IMR-90 (cell line): Measurements from ENCODE around the gene KLHL8. TPM values are rescaled to one million over a fixed set of nuclear protein-coding genes. Genes with fewer than 3 reads are reported as not detected.

ENCODE experiments used
- ATAC-seq: fragments of 200-7000 bp; cut with Tn5 transposase; 2 replicates; pipeline ENCODE4 v1.9.1; 2020; ENCODE audit warnings: low read depth, mild to moderate bottlenecking, moderate library complexity
- BruUV-seq: library from RNA; stranded (reverse); fragments of 400-500 nt; replicated peaks from 2 replicates; lab custom pipeline; 2021; lab: Mats Ljungman, UMichigan
- CTCF ChIA-PET: fragments of 300-600 bp; formaldehyde crosslinking; extraction: SDS; loops from one replicate; lab custom pipeline; 2021; ENCODE audit warnings: antibody characterized with exemption; lab: Yijun Ruan, JAX
- POLR2A ChIA-PET: fragments of 300-600 bp; sonication (Branson Sonifier 250); formaldehyde crosslinking; loops from one replicate; lab custom pipeline; 2022; ENCODE audit warnings: antibody characterized with exemption; ENCODE audit not compliant: unreplicated experiment; lab: Charles Lee
- DNase-seq: peaks from one replicate; pipeline ENCODE4 v3.0.0; 2013
- H2AFZ ChIP-seq: replicated peaks from 2 replicates; pipeline ENCODE3; 2013; ENCODE audit warnings: low read length, mild to moderate bottlenecking; ENCODE audit not compliant: poor library complexity
- H2AK5ac ChIP-seq: 2 replicates; pipeline ENCODE4 v1.6.1; 2013; ENCODE audit warnings: low read depth, low read length, inconsistent platforms
- H2AK9ac ChIP-seq: replicated peaks from 2 replicates; pipeline ENCODE3; 2013; ENCODE audit warnings: mild to moderate bottlenecking, low read depth, low read length, moderate library complexity; ENCODE audit not compliant: poor library complexity
- H2BK120ac ChIP-seq: 2 replicates; pipeline ENCODE4 v1.6.1; 2013; ENCODE audit warnings: low read depth, low read length, inconsistent platforms
- H2BK15ac ChIP-seq: 3 replicates; pipeline ENCODE4 v1.6.1; 2013; ENCODE audit warnings: low read depth, low read length, inconsistent platforms
- H2BK20ac ChIP-seq: 2 replicates; pipeline ENCODE4 v1.6.1; 2013; ENCODE audit warnings: low read depth, mild to moderate bottlenecking, inconsistent platforms, low read length, moderate library complexity
- H2BK5ac ChIP-seq: 2 replicates; pipeline ENCODE4 v1.6.1; 2013; ENCODE audit warnings: mild to moderate bottlenecking, low read depth, low read length, inconsistent platforms; ENCODE audit not compliant: poor library complexity, severe bottlenecking
- H3K14ac ChIP-seq: replicated peaks from 2 replicates; pipeline ENCODE4 v1.6.1; 2013; ENCODE audit warnings: low read depth, low read length, inconsistent platforms
- H3K18ac ChIP-seq: 2 replicates; pipeline ENCODE4 v1.6.1; 2013; ENCODE audit warnings: low read depth, low read length, control low read depth
- H3K23ac ChIP-seq: 2 replicates; pipeline ENCODE4 v1.6.1; 2013; ENCODE audit warnings: low read depth, low read length, inconsistent platforms
- H3K27ac ChIP-seq: 2 replicates; pipeline ENCODE4 v1.5.1; 2013; ENCODE audit warnings: mild to moderate bottlenecking, control low read depth, low read length; ENCODE audit not compliant: insufficient read depth
- H3K27me3 ChIP-seq: 2 replicates; pipeline ENCODE4 v1.6.1; 2013; ENCODE audit warnings: low read length; ENCODE audit not compliant: control insufficient read depth, insufficient read depth
- H3K36me3 ChIP-seq: 2 replicates; pipeline ENCODE4 v1.6.1; 2013; ENCODE audit warnings: low read length, mixed read lengths; ENCODE audit not compliant: control insufficient read depth, insufficient read depth
- H3K4ac ChIP-seq: 2 replicates; pipeline ENCODE4 v1.6.1; 2013; ENCODE audit warnings: low read depth, low read length, inconsistent platforms
- H3K4me1 ChIP-seq: 2 replicates; pipeline ENCODE4 v1.6.1; 2013; ENCODE audit warnings: low read length, mixed read lengths; ENCODE audit not compliant: control insufficient read depth, insufficient read depth
- H3K4me2 ChIP-seq: 2 replicates; pipeline ENCODE4 v1.6.1; 2013; ENCODE audit warnings: low read depth, mild to moderate bottlenecking, control low read depth, low read length, moderate library complexity
- H3K4me3 ChIP-seq: 2 replicates; pipeline ENCODE4 v1.5.1; 2013; ENCODE audit warnings: low read depth, mild to moderate bottlenecking, control low read depth, low read length, moderate library complexity; ENCODE audit not compliant: insufficient read depth
- H3K56ac ChIP-seq: 2 replicates; pipeline ENCODE4 v1.6.1; 2013; ENCODE audit warnings: low read length, inconsistent platforms; ENCODE audit not compliant: insufficient read depth; ENCODE audit errors: extremely low read depth
- H3K79me1 ChIP-seq, 2 experiments: 2 replicates each; pipeline ENCODE4 v1.6.1; 2013; ENCODE audit warnings: low read length in 2 of 2, inconsistent platforms in 1 of 2, low read depth in 1 of 2
- H3K9ac ChIP-seq: 2 replicates; pipeline ENCODE4 v1.6.1; 2013; ENCODE audit warnings: low read depth, low read length, control low read depth
- H3K9me1 ChIP-seq: 2 replicates; pipeline ENCODE4 v1.6.1; 2013; ENCODE audit warnings: low read length, inconsistent platforms; ENCODE audit not compliant: insufficient read depth
- H3K9me3 ChIP-seq: 2 replicates; pipeline ENCODE4 v1.6.1; 2013; ENCODE audit warnings: low read length; ENCODE audit not compliant: control insufficient read depth, insufficient read depth
- H4K20me1 ChIP-seq: 2 replicates; pipeline ENCODE4 v1.6.1; 2013; ENCODE audit warnings: low read length, inconsistent platforms; ENCODE audit not compliant: insufficient read depth
- H4K5ac ChIP-seq: 2 replicates; pipeline ENCODE4 v1.6.1; 2013; ENCODE audit warnings: mild to moderate bottlenecking, low read depth, low read length, control low read depth
- H4K8ac ChIP-seq, 2 experiments: 2 replicates each; pipeline ENCODE4 v1.6.1; 2013; ENCODE audit warnings: low read depth in 2 of 2, low read length in 2 of 2, control low read depth in 1 of 2, inconsistent platforms in 1 of 2
- H4K91ac ChIP-seq: 2 replicates; pipeline ENCODE4 v1.6.1; 2013; ENCODE audit warnings: low read depth, low read length, inconsistent platforms; ENCODE audit not compliant: insufficient read depth
- BHLHE40 ChIP-seq: fragments of 150-350 bp; IDR thresholded peaks from 2 replicates; pipeline ENCODE4 v1.6.1; 2016; ENCODE audit warnings: mild to moderate bottlenecking, low read depth, low read length
- CEBPB ChIP-seq: IDR thresholded peaks from 2 replicates; pipeline ENCODE4 v1.6.1; 2012; ENCODE audit warnings: low read depth, low read length, improper control_type of control experiment
- CHD1 ChIP-seq: IDR thresholded peaks from 2 replicates; pipeline ENCODE4 v1.6.1; 2012; ENCODE audit warnings: low read depth, low read length, improper control_type of control experiment
- FOS ChIP-seq: fragments of 150-350 bp; IDR thresholded peaks from 2 replicates; pipeline ENCODE4 v1.6.1; 2016; ENCODE audit warnings: low read depth, low read length
- MAFK ChIP-seq: IDR thresholded peaks from 2 replicates; pipeline ENCODE4 v1.6.1; 2012; ENCODE audit warnings: low read depth, low read length, improper control_type of control experiment
- MAZ ChIP-seq: IDR thresholded peaks from 2 replicates; pipeline ENCODE4 v1.6.1; 2012; ENCODE audit warnings: low read depth, mild to moderate bottlenecking, low read length, improper control_type of control experiment, moderate library complexity, borderline replicate concordance
- MXI1 ChIP-seq: IDR thresholded peaks from 2 replicates; pipeline ENCODE4 v1.6.1; 2012; ENCODE audit warnings: low read depth, mild to moderate bottlenecking, low read length, moderate library complexity, borderline replicate concordance
- NFE2L2 ChIP-seq: fragments of 150-350 bp; IDR thresholded peaks from 2 replicates; pipeline ENCODE4 v1.6.1; 2016; ENCODE audit warnings: low read depth, mild to moderate bottlenecking, low read length
- POLR2A ChIP-seq: IDR thresholded peaks from 2 replicates; pipeline ENCODE4 v1.6.1; 2012; ENCODE audit warnings: mild to moderate bottlenecking, low read depth, low read length
- RAD21 ChIP-seq: IDR thresholded peaks from 2 replicates; pipeline ENCODE4 v1.6.1; 2012; ENCODE audit warnings: low read length, improper control_type of control experiment
- RCOR1 ChIP-seq: IDR thresholded peaks from 2 replicates; pipeline ENCODE4 v1.6.1; 2012; ENCODE audit warnings: mild to moderate bottlenecking, low read length, improper control_type of control experiment; ENCODE audit not compliant: insufficient replicate concordance
- RFX5 ChIP-seq: IDR thresholded peaks from 2 replicates; pipeline ENCODE4 v1.8.0; 2012; ENCODE audit warnings: low read depth, mild to moderate bottlenecking, low read length, moderate library complexity
- SMC3 ChIP-seq: fragments of 150-350 bp; IDR thresholded peaks from 2 replicates; pipeline ENCODE4 v1.6.1; 2016; ENCODE audit warnings: low read depth, mild to moderate bottlenecking, antibody characterized with exemption, low read length, moderate library complexity
- WGBS, 2 experiments: methylation state at CpG; one replicate each; pipeline versions ENCODE4 v1.1.5 to v1.1.7; 2013; ENCODE audit warnings: missing lambda C conversion rate in 2 of 2; ENCODE audit not compliant: insufficient read length in 1 of 2; ENCODE audit errors: extremely low coverage in 2 of 2; 5-methylcytosine and 5-hydroxymethylcytosine counted together
- dilution Hi-C: fragments of 300-500 bp; cut with HindIII; formaldehyde crosslinking; loops from one replicate; pipeline ENCODE4 v1.14.3; 2018; ENCODE audit warnings: low sequenced_read_pairs; ENCODE audit not compliant: unreplicated experiment
- in situ Hi-C: fragments of 300-500 bp; cut with MboI; formaldehyde crosslinking; loops from 3 replicates; pipeline ENCODE4 v1.14.3; 2019; ENCODE audit warnings: low sequenced_read_pairs, inconsistent platforms, mixed read lengths
- intact Hi-C: fragments of 100-400 bp; cut with micrococcal nuclease; formaldehyde crosslinking; loops from 2 replicates; pipeline ENCODE4 v1.10.0; 2022
- polyA plus RNA-seq, 3 experiments: library from polyadenylated mRNA; depleted of rRNA; stranded (reverse); fragments of >200 nt; gene quantifications; 2 replicates each; pipeline ENCODE4 v1.2.3, GENCODE V29; 2012; ENCODE audit warnings: low replicate concordance in 1 of 3
- total RNA-seq: library from RNA; depleted of rRNA; stranded (reverse); fragments of >200 nt; gene quantifications from 2 replicates; pipeline ENCODE4 v1.2.3, GENCODE V29; 2012
- TF ChIP-seq, protein P1 (sequence below): conservative IDR thresholded peaks from 2 replicates; pipeline ENCODE4 v1.5.1; 2012; ENCODE audit warnings: mild to moderate bottlenecking, low read depth, low read length, improper control_type of control experiment
- TF ChIP-seq, protein P2 (sequence below): fragments of 150-350 bp; IDR thresholded peaks from 2 replicates; pipeline ENCODE4 v1.6.1; 2016; ENCODE audit warnings: low read depth, mild to moderate bottlenecking, low read length, moderate library complexity, borderline replicate concordance
- TF ChIP-seq, protein P3 (sequence below): fragments of 150-350 bp; IDR thresholded peaks from 2 replicates; pipeline ENCODE4 v1.6.1; 2017; ENCODE audit warnings: mild to moderate bottlenecking, antibody characterized with exemption, low read length, low read depth

Gene KLHL8
- total and polyA plus RNA-seq, 2 of the 4 experiments (the other 2 are of a cell fraction) = 3.1 to 9.5 TPM

DNA sequence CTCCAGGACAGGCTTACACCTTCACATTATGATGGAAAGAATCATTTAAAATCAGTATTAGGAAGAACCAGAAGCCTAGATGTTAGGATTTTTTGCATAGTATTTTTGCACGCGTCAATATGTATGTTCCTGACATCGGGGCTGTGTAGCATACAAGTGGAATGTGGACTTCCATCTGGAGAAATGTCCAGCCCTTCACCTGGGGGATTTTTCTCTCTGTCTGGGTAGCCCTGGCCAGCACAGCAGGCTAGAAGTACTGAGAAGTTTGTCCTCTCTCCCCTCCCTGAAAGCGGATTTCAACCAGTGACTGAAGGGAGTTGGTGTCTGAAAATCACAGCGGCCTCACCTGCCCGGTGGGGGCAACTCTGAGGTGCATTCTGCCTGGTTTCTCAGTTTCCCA lies 10.4 kb upstream of the KLHL8 start:
- peaks cover 2% of the 10 kb centered on the region; the same call in 1 of the 2 replicates for H3K9me1 ChIP-seq
- H3K14ac ChIP-seq = no peak overlapping the region
- CTCF ChIA-PET = no interaction called here
- H4K5ac ChIP-seq = no peak overlapping the region
- TF ChIP-seq, protein P1, sequence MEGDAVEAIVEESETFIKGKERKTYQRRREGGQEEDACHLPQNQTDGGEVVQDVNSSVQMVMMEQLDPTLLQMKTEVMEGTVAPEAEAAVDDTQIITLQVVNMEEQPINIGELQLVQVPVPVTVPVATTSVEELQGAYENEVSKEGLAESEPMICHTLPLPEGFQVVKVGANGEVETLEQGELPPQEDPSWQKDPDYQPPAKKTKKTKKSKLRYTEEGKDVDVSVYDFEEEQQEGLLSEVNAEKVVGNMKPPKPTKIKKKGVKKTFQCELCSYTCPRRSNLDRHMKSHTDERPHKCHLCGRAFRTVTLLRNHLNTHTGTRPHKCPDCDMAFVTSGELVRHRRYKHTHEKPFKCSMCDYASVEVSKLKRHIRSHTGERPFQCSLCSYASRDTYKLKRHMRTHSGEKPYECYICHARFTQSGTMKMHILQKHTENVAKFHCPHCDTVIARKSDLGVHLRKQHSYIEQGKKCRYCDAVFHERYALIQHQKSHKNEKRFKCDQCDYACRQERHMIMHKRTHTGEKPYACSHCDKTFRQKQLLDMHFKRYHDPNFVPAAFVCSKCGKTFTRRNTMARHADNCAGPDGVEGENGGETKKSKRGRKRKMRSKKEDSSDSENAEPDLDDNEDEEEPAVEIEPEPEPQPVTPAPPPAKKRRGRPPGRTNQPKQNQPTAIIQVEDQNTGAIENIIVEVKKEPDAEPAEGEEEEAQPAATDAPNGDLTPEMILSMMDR = no peak
- TF ChIP-seq BHLHE40 (no peak), CHD1 (no peak), MXI1 (no peak), RAD21 (no peak), SMC3 (no peak), RCOR1 (no peak), RFX5 (no peak), MAZ (no peak), CEBPB (no peak), FOS (no peak), MAFK (no peak), POLR2A (no peak), NFE2L2 (no peak)
- TF ChIP-seq, protein P2, sequence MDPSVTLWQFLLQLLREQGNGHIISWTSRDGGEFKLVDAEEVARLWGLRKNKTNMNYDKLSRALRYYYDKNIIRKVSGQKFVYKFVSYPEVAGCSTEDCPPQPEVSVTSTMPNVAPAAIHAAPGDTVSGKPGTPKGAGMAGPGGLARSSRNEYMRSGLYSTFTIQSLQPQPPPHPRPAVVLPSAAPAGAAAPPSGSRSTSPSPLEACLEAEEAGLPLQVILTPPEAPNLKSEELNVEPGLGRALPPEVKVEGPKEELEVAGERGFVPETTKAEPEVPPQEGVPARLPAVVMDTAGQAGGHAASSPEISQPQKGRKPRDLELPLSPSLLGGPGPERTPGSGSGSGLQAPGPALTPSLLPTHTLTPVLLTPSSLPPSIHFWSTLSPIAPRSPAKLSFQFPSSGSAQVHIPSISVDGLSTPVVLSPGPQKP = no peak
- TF ChIP-seq, protein P3, sequence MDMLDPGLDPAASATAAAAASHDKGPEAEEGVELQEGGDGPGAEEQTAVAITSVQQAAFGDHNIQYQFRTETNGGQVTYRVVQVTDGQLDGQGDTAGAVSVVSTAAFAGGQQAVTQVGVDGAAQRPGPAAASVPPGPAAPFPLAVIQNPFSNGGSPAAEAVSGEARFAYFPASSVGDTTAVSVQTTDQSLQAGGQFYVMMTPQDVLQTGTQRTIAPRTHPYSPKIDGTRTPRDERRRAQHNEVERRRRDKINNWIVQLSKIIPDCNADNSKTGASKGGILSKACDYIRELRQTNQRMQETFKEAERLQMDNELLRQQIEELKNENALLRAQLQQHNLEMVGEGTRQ = no peak
- H3K9me3 ChIP-seq = no peaks in the 10 kb centered on the region
- DNase-seq (no peak), ATAC-seq (no peak)
- no peak overlapping the region for H3K9ac ChIP-seq
- no peaks in the 10 kb centered on the region for H3K79me1 ChIP-seq
- no peak overlapping the region for H2BK5ac ChIP-seq
- H2AFZ ChIP-seq = no peak overlapping the region
- no peak overlapping the region for H2BK120ac ChIP-seq
- no peak overlapping the region; the same call in 1 of the 2 replicates for H2AK5ac ChIP-seq
- no peaks in the 10 kb centered on the region for H3K36me3 ChIP-seq
- H3K18ac ChIP-seq = no peak overlapping the region
- in situ Hi-C loops (loop anchor here (5.0 to 25.0 kb wide), 2 partner anchors 309 to 719 kb away; no protein-coding TSS in a partner anchor), intact Hi-C loops (no loop called here), dilution Hi-C loops (no loop called here)
- H3K27ac ChIP-seq = no peak overlapping the region
- H2BK15ac ChIP-seq = no peak overlapping the region
- no peak overlapping the region for H3K4me2 ChIP-seq
- no peak overlapping the region for H4K91ac ChIP-seq
- no peaks in the 10 kb centered on the region for H4K20me1 ChIP-seq
- H3K4ac ChIP-seq = no peak overlapping the region
- no peak overlapping the region for H4K8ac ChIP-seq
- H3K56ac ChIP-seq = no peak overlapping the region
- BruUV-seq = no TSS peak
- peak overlapping the region; percentile 54 for H3K23ac ChIP-seq
- no peak overlapping the region for H2AK9ac ChIP-seq
- WGBS, 2 experiments = no CpG with 5 or more reads among the region's 6 CpGs
- H3K4me3 ChIP-seq = no peak overlapping the region
- no peaks in the 10 kb centered on the region for H3K27me3 ChIP-seq
- H3K4me1 ChIP-seq = peaks cover 5% of the 10 kb centered on the region; the same call in 1 of the 2 replicates
- POLR2A ChIA-PET = no interaction called here
- no peak overlapping the region for H2BK20ac ChIP-seq
